Prostate gland (tissue), 2 donors: ENCODE measurements around the gene TRDMT1. TPM values are rescaled to one million over a fixed set of nuclear protein-coding genes. Genes with fewer than 3 reads are reported as not detected.

Experiments used
- DNase-seq: peaks from one replicate; pipeline ENCODE4 v3.0.0-alpha.2; 2019; ENCODE audit warnings: low spot score
- H3K27ac ChIP-seq, 2 donors: fragments of 200-600 bp; sonication (generic); 2 replicates each; pipeline ENCODE4 v1.5.1; 2017 to 2019
- H3K27me3 ChIP-seq: fragments of 200-600 bp; sonication (generic); replicated peaks from 2 replicates; pipeline ENCODE4 v1.5.1; 2019; ENCODE audit not compliant: insufficient read depth
- H3K36me3 ChIP-seq, 2 donors: fragments of 200-600 bp; sonication (generic); 1 replicate in 1 of 2; 2 replicates in 1 of 2; pipeline versions ENCODE4 v1.5.1 to v1.8.1; 2017 to 2019
- H3K4me1 ChIP-seq: fragments of 200-600 bp; sonication (generic); replicated peaks from 2 replicates; pipeline ENCODE4 v1.5.1; 2019
- H3K4me3 ChIP-seq, 2 donors: fragments of 200-600 bp; sonication (generic); 2 replicates each; pipeline ENCODE4 v1.5.1; 2017 to 2019
- H3K9me3 ChIP-seq: fragments of 200-600 bp; sonication (generic); 2 replicates; pipeline ENCODE4 v1.5.1; 2017
- CTCF ChIP-seq, 4 experiments: fragments of 200-600 bp in 2 of 4; fragments of 450-650 bp in 2 of 4; sonication (generic) in 2 of 4; IDR thresholded peaks; 1 replicate in 3 of 4; 2 replicates in 1 of 4; pipeline ENCODE4 v1.5.1; 2016 to 2019; ENCODE audit warnings: antibody characterized with exemption in 4 of 4, mild to moderate bottlenecking in 2 of 4, moderate library complexity in 2 of 4
- POLR2A ChIP-seq: fragments of 450-650 bp; IDR thresholded peaks from one replicate; pipeline ENCODE4 v1.6.1; 2016; ENCODE audit warnings: antibody characterized with exemption, mild to moderate bottlenecking
- POLR2AphosphoS5 ChIP-seq: sonication (generic); formaldehyde crosslinking; IDR thresholded peaks from one replicate; pipeline ENCODE4 v1.6.1; 2017; ENCODE audit warnings: antibody characterized with exemption
- WGBS: methylation state at CpG from one replicate; pipeline ENCODE4 v1.1.5; 2018; 5-methylcytosine and 5-hydroxymethylcytosine counted together
- intact Hi-C: fragments of 100-400 bp; cut with DNase I; formaldehyde crosslinking; loops from one replicate; pipeline ENCODE4 v1.14.2; 2022
- total RNA-seq, 2 donors: library from RNA; depleted of rRNA; stranded (reverse); fragments of >200 nt; gene quantifications; one replicate each; pipeline ENCODE4 v1.1.0, GENCODE V29; 2016

The TRDMT1 gene
- total RNA-seq, 2 donors from 2014 or later: 6.5 to 9.9 TPM

GRCh38 chr10:17138460-17139042 is 62.9 kb downstream of the TRDMT1 start:
- Histone ChIP-seq H3K9me3 (no peaks in the 10 kb centered on the region), H3K27ac (no peak overlapping the region), H3K4me1 (no peaks in the 10 kb centered on the region), H3K27me3 (no peaks in the 10 kb centered on the region), H3K36me3 (no peaks in the 10 kb centered on the region), H3K4me3 (no peak overlapping the region)
- no peak for DNase-seq
- TF ChIP-seq POLR2A: no peak
- no peak for TF ChIP-seq CTCF (IDR thresholded peaks at IDR 0.05)
- TF ChIP-seq POLR2AphosphoS5: no peak
- 29% methylated on average over 5 of the region's 5 CpGs for WGBS
- intact Hi-C loops: no loop called here

GRCh38 chr10:17134737-17135260 is 66.7 kb downstream of the TRDMT1 start:
- Histone ChIP-seq H3K4me1 (no peaks in the 10 kb centered on the region), H3K9me3 (no peaks in the 10 kb centered on the region), H3K27ac (no peak overlapping the region), H3K27me3 (no peaks in the 10 kb centered on the region), H3K36me3 (no peaks in the 10 kb centered on the region), H3K4me3 (no peak overlapping the region)
- no peak for TF ChIP-seq CTCF (IDR thresholded peaks at IDR 0.05)
- no peak for TF ChIP-seq POLR2A
- TF ChIP-seq POLR2AphosphoS5: no peak
- DNase-seq: no peak
- intact Hi-C loops: no loop called here

DNA sequence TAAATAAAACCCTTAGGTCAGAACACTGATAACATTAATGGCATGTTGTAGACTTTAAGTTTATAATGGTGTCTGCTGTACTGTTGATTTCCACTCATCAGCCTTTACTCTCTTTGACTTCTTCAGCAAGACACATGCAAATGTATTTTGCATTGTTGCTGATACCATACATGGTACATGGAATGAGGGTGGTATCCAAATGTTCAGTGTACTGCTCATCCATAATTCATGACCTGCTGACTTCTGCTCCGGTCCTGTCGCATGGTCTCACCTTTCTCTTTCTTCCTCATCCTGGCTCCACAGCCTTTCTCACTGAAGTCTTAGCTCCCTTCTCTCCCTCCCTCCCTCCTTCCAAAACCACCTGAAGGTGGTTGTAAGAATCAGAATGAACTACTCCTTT is 67.2 kb downstream of the TRDMT1 start:
- Histone ChIP-seq H3K36me3 (no peaks in the 10 kb centered on the region), H3K9me3 (no peaks in the 10 kb centered on the region), H3K4me3 (no peak overlapping the region), H3K27me3 (no peaks in the 10 kb centered on the region), H3K27ac (no peak overlapping the region), H3K4me1 (no peaks in the 10 kb centered on the region)
- TF ChIP-seq POLR2A (no peak), CTCF (IDR thresholded peaks at IDR 0.05) (no peak), POLR2AphosphoS5 (no peak)
- intact Hi-C loops: no loop called here
- 95% methylated on average over 2 of the region's 2 CpGs for WGBS
- no peak for DNase-seq

DNA sequence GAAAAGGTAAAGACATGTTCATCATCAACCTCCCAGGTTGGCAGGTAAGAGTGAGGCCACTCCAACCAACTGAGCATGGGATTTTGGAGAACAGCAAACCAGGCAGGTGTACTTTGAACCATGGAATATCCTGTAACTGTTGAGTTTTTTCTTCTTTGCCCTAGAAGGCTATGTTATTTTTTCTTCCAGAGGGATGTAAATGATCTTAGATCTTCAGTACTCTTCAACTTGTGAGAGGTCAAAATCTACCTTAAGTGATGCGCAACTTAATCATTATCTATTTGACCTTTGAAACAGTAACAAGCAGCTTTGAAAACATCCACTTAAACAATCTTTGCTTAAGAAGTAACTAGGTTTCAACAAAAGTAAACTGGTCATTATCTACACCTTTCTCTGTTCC is 71.7 kb downstream of the TRDMT1 start, which contains the start of gene CUBN:
TSS of gene CUBN (minus strand) at position 71 of the 400 bp plus-strand sequence. CDS start at position 25, 46 bp downstream.
- DNase-seq: no peak
- no peak for TF ChIP-seq POLR2A
- TF ChIP-seq CTCF (IDR thresholded peaks at IDR 0.05): no peak
- intact Hi-C loops: no loop called here
- Histone ChIP-seq H3K4me3 (no peak within 1 kb of the TSS), H3K4me1 (no peaks in the 10 kb centered on the region), H3K27me3 (no peaks in the 10 kb centered on the region), H3K9me3 (no peaks in the 10 kb centered on the region), H3K36me3 (no peaks in the 10 kb centered on the region), H3K27ac (no peak within 1 kb of the TSS)
- 91% methylated on average over 1 of the region's 1 CpG for WGBS

DNA sequence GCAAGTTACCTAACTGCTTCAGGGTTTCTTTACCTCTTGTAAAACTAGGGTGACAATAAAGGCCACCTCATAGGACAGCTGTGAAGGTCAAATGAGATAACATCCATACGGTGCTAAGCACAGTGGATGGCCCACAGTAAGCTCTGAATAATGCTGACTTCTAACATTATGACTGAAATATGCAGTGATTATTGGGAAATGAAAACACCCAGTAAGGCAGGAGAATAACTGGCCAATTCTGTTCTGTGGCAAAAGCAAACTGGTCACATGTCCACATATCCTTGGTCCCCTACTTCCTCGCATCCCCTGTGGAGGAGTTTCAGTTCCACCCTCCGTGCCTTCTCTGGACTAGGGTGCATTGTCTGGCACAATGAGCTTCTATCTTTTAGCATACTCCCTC is 73.2 kb downstream of the TRDMT1 start:
- TF ChIP-seq CTCF (IDR thresholded peaks at IDR 0.05) (no peak), POLR2AphosphoS5 (no peak), POLR2A (no peak)
- no peaks in the 10 kb centered on the region for H3K9me3 ChIP-seq
- WGBS: 69% methylated on average over 3 of the region's 3 CpGs
- intact Hi-C loops: no loop called here
- no peaks in the 10 kb centered on the region for H3K36me3 ChIP-seq
- no peak for DNase-seq
- no peak overlapping the region for H3K27ac ChIP-seq
- no peaks in the 10 kb centered on the region for H3K4me1 ChIP-seq
- no peaks in the 10 kb centered on the region for H3K27me3 ChIP-seq
- H3K4me3 ChIP-seq: no peak overlapping the region
